ENCODE results near the gene DOCK1.

The DOCK1 gene

GRCh38 chr10:127012071-127012768, 107.0 kb downstream of the DOCK1 start:
- no peak for DNase-seq (ENCODE audit: low spot score)

GRCh38 chr10:127012769-127013152, 107.5 kb downstream of the DOCK1 start:
- no peak for DNase-seq (ENCODE audit: low spot score)

GRCh38 chr10:127013211-127013656, 108.0 kb downstream of the DOCK1 start:
- DNase-seq (ENCODE audit: low spot score), result no peak

- DNase-seq (ENCODE audit: low spot score), result no peak
Observed at GRCh38 chr10:127013691-127014473, 108.7 kb downstream of the DOCK1 start.

GRCh38 chr10:127014671-127015070, 109.4 kb downstream of the DOCK1 start:
- DNase-seq (ENCODE audit: low spot score), result no peak

- DNase-seq (ENCODE audit: low spot score), result no peak
Observed at GRCh38 chr10:127015373-127015772, 110.1 kb downstream of the DOCK1 start.

GRCh38 chr10:127016331-127016730, 111.1 kb downstream of the DOCK1 start:
- no peak for DNase-seq (ENCODE audit: low spot score)

- no peak for DNase-seq (ENCODE audit: low spot score)
Observed at GRCh38 chr10:127017541-127018297, 112.5 kb downstream of the DOCK1 start.

GRCh38 chr10:127018298-127018650, 113.0 kb downstream of the DOCK1 start:
- DNase-seq (ENCODE audit: low spot score), result no peak

- no peak for DNase-seq (ENCODE audit: low spot score)
Observed at GRCh38 chr10:127018766-127019165, 113.5 kb downstream of the DOCK1 start.

GRCh38 chr10:127020260-127020659, 115.0 kb downstream of the DOCK1 start:
- no peak for DNase-seq (ENCODE audit: low spot score)

GRCh38 chr10:127021801-127022200, 116.6 kb downstream of the DOCK1 start:
- DNase-seq (ENCODE audit: low spot score), result no peak

- no peak for DNase-seq (ENCODE audit: low spot score)
Observed at GRCh38 chr10:127024685-127025435, 119.6 kb downstream of the DOCK1 start.

- no peak for DNase-seq (ENCODE audit: low spot score)
Observed at GRCh38 chr10:127027786-127028185, 122.6 kb downstream of the DOCK1 start.

- DNase-seq (ENCODE audit: low spot score), result no peak
Observed at GRCh38 chr10:127028556-127028955, 123.3 kb downstream of the DOCK1 start.

GRCh38 chr10:127029061-127029460, 123.8 kb downstream of the DOCK1 start:
- no peak for DNase-seq (ENCODE audit: low spot score)

GRCh38 chr10:127033216-127034033, 128.2 kb downstream of the DOCK1 start:
- no peak for DNase-seq (ENCODE audit: low spot score)

- no peak for DNase-seq (ENCODE audit: low spot score)
Observed at GRCh38 chr10:127034034-127034633, 128.9 kb downstream of the DOCK1 start.

GRCh38 chr10:127034790-127035189, 129.6 kb downstream of the DOCK1 start:
- DNase-seq (ENCODE audit: low spot score), result no peak

GRCh38 chr10:127035827-127036226, 130.6 kb downstream of the DOCK1 start:
- DNase-seq (ENCODE audit: low spot score), result no peak

GRCh38 chr10:127036987-127037386, 131.8 kb downstream of the DOCK1 start:
- no peak for DNase-seq (ENCODE audit: low spot score)

Data from kidney capillary endothelial cell (primary cell).